HepG2 (cell line): Measurements from ENCODE around the gene CCDC201. TPM values are rescaled to one million over a fixed set of nuclear protein-coding genes. Genes with fewer than 3 reads are reported as not detected.

Source experiments
- ATAC-seq: fragments of 200-7000 bp; cut with Tn5 transposase; 3 replicates; pipeline ENCODE4 v1.9.1; 2020; ENCODE audit warnings: mild to moderate bottlenecking, moderate library complexity
- BruUV-seq: library from RNA; stranded (reverse); fragments of 400-500 nt; replicated peaks from 2 replicates; lab custom pipeline; 2021; lab: Mats Ljungman, UMichigan
- CTCF ChIA-PET: fragments of 300-600 bp; formaldehyde crosslinking; extraction: SDS; loops from one replicate; lab custom pipeline; 2021; ENCODE audit warnings: low total read pairs, inconsistent platforms, low intra/inter-chr PET ratio; lab: Yijun Ruan, JAX
- POLR2A ChIA-PET: fragments of 350-600 bp; sonication (Branson Sonifier 250); formaldehyde crosslinking; loops from one replicate; lab custom pipeline; 2020; ENCODE audit warnings: antibody characterized with exemption, inconsistent platforms; lab: Yijun Ruan, JAX
- DNase-seq: peaks from one replicate; pipeline ENCODE4 v3.0.0-alpha.2; 2015; ENCODE audit warnings: low spot score
- FAIRE-seq: peaks from 3 replicates; lab custom pipeline; 2011; peaks lifted over from hg19 to GRCh38; lab: Jason Lieb, UNC
- H2AFZ ChIP-seq: one replicate; pipeline ENCODE4 v1.6.1; 2011; ENCODE audit warnings: low read length, inconsistent platforms
- H3K27ac ChIP-seq: fragments of 300-600 bp; 3 replicates; pipeline ENCODE4 v1.8.0; 2011; ENCODE audit warnings: mixed run types, mild to moderate bottlenecking, mixed read lengths, low read length, inconsistent platforms; ENCODE audit not compliant: insufficient read depth; ENCODE audit errors: extremely low read length
- H3K27me3 ChIP-seq, 2 experiments: fragments of 200-600 bp in 1 of 2; 2 replicates in 1 of 2; 3 replicates in 1 of 2; pipeline versions ENCODE4 v1.6.0 to v1.8.0; 2011; ENCODE audit warnings: low read length in 2 of 2, mild to moderate bottlenecking in 2 of 2, moderate library complexity in 2 of 2, inconsistent platforms in 1 of 2; ENCODE audit not compliant: insufficient read depth in 2 of 2, control insufficient read depth in 1 of 2
- H3K36me3 ChIP-seq, 2 experiments: fragments of 200-600 bp in 1 of 2; replicated peaks in 1 of 2; 2 replicates in 1 of 2; 3 replicates in 1 of 2; pipeline versions ENCODE4 v1.5.1 to v1.8.0; 2011; ENCODE audit warnings: low read length in 2 of 2, inconsistent platforms in 1 of 2; ENCODE audit not compliant: insufficient read depth in 2 of 2, control insufficient read depth in 1 of 2
- H3K4me1 ChIP-seq: 2 replicates; pipeline ENCODE4 v1.5.1; 2012; ENCODE audit warnings: low read length, inconsistent platforms; ENCODE audit not compliant: insufficient read depth
- H3K4me2 ChIP-seq: 2 replicates; pipeline ENCODE4 v1.6.0; 2011; ENCODE audit warnings: low read depth, low read length, inconsistent platforms
- H3K4me3 ChIP-seq, 3 experiments: fragments of 200-600 bp in 1 of 3; sonication (generic), shearing (Covaris generic) in 1 of 3; replicated peaks in 1 of 3; 2 replicates each; pipeline ENCODE4 v1.5.1; 2011 to 2016; ENCODE audit warnings: low read length in 3 of 3, inconsistent platforms in 2 of 3, low read depth in 2 of 3, mild to moderate bottlenecking in 2 of 3, control low read depth in 1 of 3, mixed read lengths in 1 of 3; ENCODE audit not compliant: insufficient read depth in 1 of 3
- H3K79me2 ChIP-seq: one replicate; pipeline ENCODE4 v1.6.1; 2011; ENCODE audit warnings: low read length, inconsistent platforms; ENCODE audit not compliant: insufficient read depth
- H3K9ac ChIP-seq: 2 replicates; pipeline ENCODE4 v1.6.0; 2011; ENCODE audit warnings: mild to moderate bottlenecking, low read depth, low read length, inconsistent platforms; ENCODE audit not compliant: insufficient read depth
- H3K9me3 ChIP-seq: 2 replicates; pipeline ENCODE4 v1.5.1; 2012; ENCODE audit warnings: mild to moderate bottlenecking, low read length
- H4K20me1 ChIP-seq: 2 replicates; pipeline ENCODE4 v1.6.0; 2011; ENCODE audit warnings: inconsistent platforms, mild to moderate bottlenecking, low read length, moderate library complexity; ENCODE audit not compliant: insufficient read depth
- AGO1 ChIP-seq: fragments of 200-400 bp; formaldehyde crosslinking; IDR thresholded peaks from 2 replicates; pipeline ENCODE4 v1.6.1; 2017; ENCODE audit warnings: mild to moderate bottlenecking, low read depth, low read length, moderate library complexity; ENCODE audit not compliant: poor library complexity, severe bottlenecking
- EED ChIP-seq: sonication (generic); formaldehyde crosslinking; IDR thresholded peaks from 2 replicates; pipeline ENCODE4 v1.5.0; 2020; ENCODE audit warnings: mild to moderate bottlenecking, missing genetic modification reagents
- NCOA1 ChIP-seq: sonication (generic); formaldehyde crosslinking; IDR thresholded peaks from 2 replicates; pipeline ENCODE4 v1.9.0; 2021; ENCODE audit warnings: missing genetic modification reagents
- NFYC ChIP-seq: IDR thresholded peaks from 2 replicates; pipeline ENCODE4 v1.6.1; 2016; ENCODE audit warnings: missing genetic modification reagents, missing compliant biosample characterization
- YY1 ChIP-seq: IDR thresholded peaks from 2 replicates; pipeline ENCODE4 v1.6.1; 2011; ENCODE audit warnings: low read length, low read depth, moderate library complexity, mild to moderate bottlenecking; ENCODE audit not compliant: insufficient read depth, insufficient replicate concordance
- ZFYVE20 ChIP-seq: sonication (generic); formaldehyde crosslinking; IDR thresholded peaks from 2 replicates; pipeline ENCODE4 v1.8.0; 2023; ENCODE audit warnings: low read depth, mild to moderate bottlenecking, moderate library complexity, missing genetic modification reagents, borderline replicate concordance
- ZMYM3 ChIP-seq: sonication (generic); formaldehyde crosslinking; IDR thresholded peaks from 2 replicates; pipeline ENCODE4 v1.5.1; 2020; ENCODE audit warnings: mild to moderate bottlenecking, missing genetic modification reagents
- ZNF564 ChIP-seq: sonication (generic); formaldehyde crosslinking; IDR thresholded peaks from 2 replicates; pipeline ENCODE4 v1.8.1; 2023; ENCODE audit warnings: mild to moderate bottlenecking, missing genetic modification reagents
- WGBS: methylation state at CpG from one replicate; pipeline ENCODE4 v1.1.6; 2017; ENCODE audit warnings: low lambda C conversion rate; 5-methylcytosine and 5-hydroxymethylcytosine counted together
- in situ Hi-C: cut with HindIII; loops from 2 replicates; pipeline ENCODE4 v1.10.0; 2017; ENCODE audit warnings: low pct_unique_long_range_greater_than_20kb; ENCODE audit not compliant: extremely low pct_ligation_motif_present
- intact Hi-C: fragments of 100-400 bp; cut with micrococcal nuclease; formaldehyde crosslinking; loops from one replicate; pipeline ENCODE4 v1.10.0; 2022; ENCODE audit not compliant: unreplicated experiment
- polyA plus RNA-seq, 8 experiments: library from polyadenylated mRNA; depleted of rRNA in 3 of 8; stranded (reverse) in 7 of 8; unstranded in 1 of 8; fragments of >200 nt; fragmentation: Illumina TruSeq in 4 of 8; extraction: Trizol in 4 of 8; gene quantifications; 2 replicates each; pipeline versions ENCODE4 v1.2.1 to v1.2.3, GENCODE V29; 2011 to 2016; ENCODE audit warnings: low read depth in 4 of 8, missing spikeins in 1 of 8, mixed read lengths in 1 of 8; ENCODE audit not compliant: insufficient read depth in 1 of 8
- total RNA-seq, 5 experiments: library from RNA; depleted of rRNA; stranded (reverse); fragments of >200 nt; fragmentation: Illumina TruSeq; extraction: Trizol; gene quantifications; 2 replicates each; pipeline ENCODE4 v1.2.3, GENCODE V29; 2016; ENCODE audit warnings: low read depth in 1 of 5
- TF ChIP-seq, protein P1 (sequence below): sonication (generic); formaldehyde crosslinking; IDR thresholded peaks from 2 replicates; pipeline ENCODE4 v1.4.0; 2020; ENCODE audit warnings: missing genetic modification reagents
- TF ChIP-seq, protein P2 (sequence below): sonication (generic); formaldehyde crosslinking; IDR thresholded peaks from 2 replicates; pipeline ENCODE4 v1.4.0; 2020; ENCODE audit warnings: mild to moderate bottlenecking, low read depth, missing genetic modification reagents
- TF ChIP-seq, protein P3 (sequence below): sonication (generic); formaldehyde crosslinking; IDR thresholded peaks from 2 replicates; pipeline ENCODE4 v1.4.0; 2020; ENCODE audit warnings: missing genetic modification reagents, borderline replicate concordance
- TF ChIP-seq, protein P4 (sequence below): sonication (generic); formaldehyde crosslinking; IDR thresholded peaks from 2 replicates; pipeline ENCODE4 v1.8.1; 2023; ENCODE audit warnings: missing genetic modification reagents, mild to moderate bottlenecking, borderline replicate concordance

The CCDC201 gene
- total and polyA plus RNA-seq, 2 of the 13 experiments (the other 11 are each of a cell fraction or from before 2014, with no cell fraction given) = 0.92 TPM; not detected in 1

DNA sequence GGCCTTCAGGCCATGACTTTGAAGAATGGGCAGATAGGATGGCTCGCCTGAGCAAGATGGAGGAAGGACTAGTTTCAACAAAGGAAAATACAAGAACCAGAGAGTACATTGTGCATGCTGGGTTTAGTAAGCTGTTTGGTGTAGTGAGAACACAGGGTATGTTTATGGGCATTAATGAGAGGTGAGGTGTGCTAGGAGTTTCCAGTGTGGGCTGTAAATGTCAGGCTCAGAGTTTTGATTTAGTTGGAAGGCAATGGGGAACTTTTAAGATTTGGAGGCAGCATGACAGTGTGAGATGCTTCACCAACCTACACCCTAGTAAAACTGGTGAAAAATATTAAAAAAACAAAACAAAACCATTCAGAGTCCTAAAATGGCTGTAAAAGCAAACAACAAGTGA, 28.7 kb upstream of the CCDC201 start (continued):
- TF ChIP-seq ZFYVE20 (CRISPR knock-in tag) (no peak), EED (CRISPR knock-in tag) (no peak), NFYC (no peak), ZMYM3 (CRISPR knock-in tag) (no peak), AGO1 (no peak), NCOA1 (no peak), YY1 (no peak)
- TF ChIP-seq, protein P1, sequence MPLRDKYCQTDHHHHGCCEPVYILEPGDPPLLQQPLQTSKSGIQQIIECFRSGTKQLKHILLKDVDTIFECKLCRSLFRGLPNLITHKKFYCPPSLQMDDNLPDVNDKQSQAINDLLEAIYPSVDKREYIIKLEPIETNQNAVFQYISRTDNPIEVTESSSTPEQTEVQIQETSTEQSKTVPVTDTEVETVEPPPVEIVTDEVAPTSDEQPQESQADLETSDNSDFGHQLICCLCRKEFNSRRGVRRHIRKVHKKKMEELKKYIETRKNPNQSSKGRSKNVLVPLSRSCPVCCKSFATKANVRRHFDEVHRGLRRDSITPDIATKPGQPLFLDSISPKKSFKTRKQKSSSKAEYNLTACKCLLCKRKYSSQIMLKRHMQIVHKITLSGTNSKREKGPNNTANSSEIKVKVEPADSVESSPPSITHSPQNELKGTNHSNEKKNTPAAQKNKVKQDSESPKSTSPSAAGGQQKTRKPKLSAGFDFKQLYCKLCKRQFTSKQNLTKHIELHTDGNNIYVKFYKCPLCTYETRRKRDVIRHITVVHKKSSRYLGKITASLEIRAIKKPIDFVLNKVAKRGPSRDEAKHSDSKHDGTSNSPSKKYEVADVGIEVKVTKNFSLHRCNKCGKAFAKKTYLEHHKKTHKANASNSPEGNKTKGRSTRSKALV (CRISPR knock-in tag) = no peak
- TF ChIP-seq, protein P2, sequence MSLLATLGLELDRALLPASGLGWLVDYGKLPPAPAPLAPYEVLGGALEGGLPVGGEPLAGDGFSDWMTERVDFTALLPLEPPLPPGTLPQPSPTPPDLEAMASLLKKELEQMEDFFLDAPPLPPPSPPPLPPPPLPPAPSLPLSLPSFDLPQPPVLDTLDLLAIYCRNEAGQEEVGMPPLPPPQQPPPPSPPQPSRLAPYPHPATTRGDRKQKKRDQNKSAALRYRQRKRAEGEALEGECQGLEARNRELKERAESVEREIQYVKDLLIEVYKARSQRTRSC (CRISPR knock-in tag) = no peak

DNA sequence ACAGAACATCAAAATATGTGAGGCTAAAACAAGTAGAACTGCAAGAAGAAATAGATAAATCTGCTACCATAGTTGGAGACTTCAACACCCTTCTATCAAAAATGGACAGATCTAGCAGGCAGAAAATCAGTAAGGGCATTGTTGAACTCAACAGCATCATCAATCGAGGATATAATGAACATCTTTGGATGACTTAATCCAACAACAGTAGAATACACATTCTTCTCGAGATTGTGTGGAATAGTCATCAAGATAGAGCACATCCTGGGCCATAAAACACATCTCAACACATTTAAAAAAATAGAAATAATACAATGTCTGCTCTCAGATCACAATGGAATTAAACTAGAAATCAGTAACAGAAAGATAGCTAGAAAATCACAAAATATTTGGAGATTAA, 25.3 kb upstream of the CCDC201 start:
- no peak overlapping the region for H3K9ac ChIP-seq
- ATAC-seq (no peak), FAIRE-seq (no peak), DNase-seq (no peak)
- intact Hi-C loops (no loop called here), in situ Hi-C loops (no loop called here)
- ChIA-PET POLR2A (no interaction called here), CTCF (no interaction called here)
- H3K4me1 ChIP-seq = peaks cover 9% of the 10 kb centered on the region; the same call in 1 of the 2 replicates
- no peak overlapping the region for H3K4me2 ChIP-seq
- no peaks in the 10 kb centered on the region for H3K79me2 ChIP-seq
- no peaks in the 10 kb centered on the region for H3K27me3 ChIP-seq
- H3K4me3 ChIP-seq = no peak overlapping the region
- H4K20me1 ChIP-seq = peaks cover 2% of the 10 kb centered on the region; the same call in 1 of the 2 replicates
- H3K9me3 ChIP-seq = no peaks in the 10 kb centered on the region
- H3K36me3 ChIP-seq = no peaks in the 10 kb centered on the region
- BruUV-seq = no TSS peak
- TF ChIP-seq, protein P3, sequence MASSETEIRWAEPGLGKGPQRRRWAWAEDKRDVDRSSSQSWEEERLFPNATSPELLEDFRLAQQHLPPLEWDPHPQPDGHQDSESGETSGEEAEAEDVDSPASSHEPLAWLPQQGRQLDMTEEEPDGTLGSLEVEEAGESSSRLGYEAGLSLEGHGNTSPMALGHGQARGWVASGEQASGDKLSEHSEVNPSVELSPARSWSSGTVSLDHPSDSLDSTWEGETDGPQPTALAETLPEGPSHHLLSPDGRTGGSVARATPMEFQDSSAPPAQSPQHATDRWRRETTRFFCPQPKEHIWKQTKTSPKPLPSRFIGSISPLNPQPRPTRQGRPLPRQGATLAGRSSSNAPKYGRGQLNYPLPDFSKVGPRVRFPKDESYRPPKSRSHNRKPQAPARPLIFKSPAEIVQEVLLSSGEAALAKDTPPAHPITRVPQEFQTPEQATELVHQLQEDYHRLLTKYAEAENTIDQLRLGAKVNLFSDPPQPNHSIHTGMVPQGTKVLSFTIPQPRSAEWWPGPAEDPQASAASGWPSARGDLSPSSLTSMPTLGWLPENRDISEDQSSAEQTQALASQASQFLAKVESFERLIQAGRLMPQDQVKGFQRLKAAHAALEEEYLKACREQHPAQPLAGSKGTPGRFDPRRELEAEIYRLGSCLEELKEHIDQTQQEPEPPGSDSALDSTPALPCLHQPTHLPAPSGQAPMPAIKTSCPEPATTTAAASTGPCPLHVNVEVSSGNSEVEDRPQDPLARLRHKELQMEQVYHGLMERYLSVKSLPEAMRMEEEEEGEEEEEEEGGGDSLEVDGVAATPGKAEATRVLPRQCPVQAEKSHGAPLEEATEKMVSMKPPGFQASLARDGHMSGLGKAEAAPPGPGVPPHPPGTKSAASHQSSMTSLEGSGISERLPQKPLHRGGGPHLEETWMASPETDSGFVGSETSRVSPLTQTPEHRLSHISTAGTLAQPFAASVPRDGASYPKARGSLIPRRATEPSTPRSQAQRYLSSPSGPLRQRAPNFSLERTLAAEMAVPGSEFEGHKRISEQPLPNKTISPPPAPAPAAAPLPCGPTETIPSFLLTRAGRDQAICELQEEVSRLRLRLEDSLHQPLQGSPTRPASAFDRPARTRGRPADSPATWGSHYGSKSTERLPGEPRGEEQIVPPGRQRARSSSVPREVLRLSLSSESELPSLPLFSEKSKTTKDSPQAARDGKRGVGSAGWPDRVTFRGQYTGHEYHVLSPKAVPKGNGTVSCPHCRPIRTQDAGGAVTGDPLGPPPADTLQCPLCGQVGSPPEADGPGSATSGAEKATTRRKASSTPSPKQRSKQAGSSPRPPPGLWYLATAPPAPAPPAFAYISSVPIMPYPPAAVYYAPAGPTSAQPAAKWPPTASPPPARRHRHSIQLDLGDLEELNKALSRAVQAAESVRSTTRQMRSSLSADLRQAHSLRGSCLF = no peak
- no peak for TF ChIP-seq ZNF564
- TF ChIP-seq, protein P4, sequence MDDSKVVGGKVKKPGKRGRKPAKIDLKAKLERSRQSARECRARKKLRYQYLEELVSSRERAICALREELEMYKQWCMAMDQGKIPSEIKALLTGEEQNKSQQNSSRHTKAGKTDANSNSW (CRISPR knock-in tag) = no peak
- 2% methylated on average over 2 of the region's 2 CpGs for WGBS
- no peak overlapping the region for H2AFZ ChIP-seq
- H3K27ac ChIP-seq = no peak overlapping the region
